HCT116 (cell line): ENCODE results near the gene EIF2B5. TPM values are rescaled to one million over a fixed set of nuclear protein-coding genes. Genes with fewer than 3 reads are reported as not detected.

Experiments
- ATAC-seq: fragments of 200-7000 bp; cut with Tn5 transposase; 2 replicates; pipeline ENCODE4 v1.9.1; 2020; ENCODE audit warnings: mild to moderate bottlenecking, moderate library complexity
- Bru-seq: library from RNA; stranded (reverse); fragments of 400-500 nt; gene quantifications from one replicate; lab custom pipeline; 2021; lab: Mats Ljungman, UMichigan
- BruChase-seq, 2 experiments: library from RNA; stranded (reverse); fragments of 400-500 nt; gene quantifications; one replicate each; lab custom pipeline; 2021; lab: Mats Ljungman, UMichigan
- BruUV-seq: library from RNA; stranded (reverse); fragments of 400-500 nt; replicated peaks from 2 replicates; lab custom pipeline; 2021; lab: Mats Ljungman, UMichigan
- CTCF ChIA-PET: fragments of 300-600 bp; sonication (Branson Sonifier 250); formaldehyde crosslinking; loops from one replicate; lab custom pipeline; 2021; ENCODE audit warnings: antibody characterized with exemption; lab: Charles Lee
- POLR2A ChIA-PET: fragments of 300-600, 350-600 bp; sonication (Branson Sonifier 250); formaldehyde crosslinking; loops from one replicate; lab custom pipeline; 2021; ENCODE audit warnings: antibody characterized with exemption; lab: Charles Lee
- RAD21 ChIA-PET, 2 experiments: fragments of 300-600 bp; sonication (Branson Sonifier 250); formaldehyde crosslinking; loops; one replicate each; lab custom pipeline; 2023; ENCODE audit warnings: low total read pairs in 2 of 2; ENCODE audit not compliant: uncharacterized antibody in 2 of 2, unreplicated experiment in 2 of 2, low non-redundant PET in 1 of 2; lab: Charles Lee
- DNase-seq: peaks from one replicate; pipeline ENCODE4 v3.0.0-alpha.2; 2010; ENCODE audit warnings: low read depth, low spot score
- H2AFZ ChIP-seq: fragments of 200-600 bp; shearing (Covaris generic), sonication (generic); 2 replicates; pipeline ENCODE4 v1.6.1; 2017; ENCODE audit warnings: low read depth, mixed run types, mixed read lengths, antibody characterized with exemption, low read length; ENCODE audit not compliant: poor library complexity, severe bottlenecking
- H3K27ac ChIP-seq: 2 replicates; pipeline ENCODE4 v1.5.1; 2012; ENCODE audit warnings: low read depth, low read length
- H3K27me3 ChIP-seq: fragments of 200-600 bp; sonication (generic); 2 replicates; pipeline ENCODE4 v1.6.1; 2016; ENCODE audit warnings: mixed run types, low read length, mixed read lengths; ENCODE audit not compliant: insufficient read depth
- H3K36me3 ChIP-seq, 2 experiments: fragments of 200-500 bp in 1 of 2; fragments of 200-600 bp in 1 of 2; sonication (Bioruptor generic) in 1 of 2; sonication (generic) in 1 of 2; 2 replicates each; pipeline versions ENCODE4 v1.5.1 to v1.6.1; 2014 to 2016; ENCODE audit warnings: low read length in 2 of 2, inconsistent platforms in 1 of 2, mixed read lengths in 1 of 2, mixed run types in 1 of 2; ENCODE audit not compliant: insufficient read depth in 2 of 2, control insufficient read depth in 1 of 2
- H3K4me1 ChIP-seq, 2 experiments: fragments of 200-600 bp in 1 of 2; sonication (generic) in 1 of 2; 2 replicates each; pipeline versions ENCODE4 v1.5.1 to v1.6.1; 2012 to 2017; ENCODE audit warnings: low read length in 2 of 2, inconsistent platforms in 1 of 2, mild to moderate bottlenecking in 1 of 2, mixed read lengths in 1 of 2, mixed run types in 1 of 2, moderate library complexity in 1 of 2; ENCODE audit not compliant: insufficient read depth in 2 of 2, control insufficient read depth in 1 of 2
- H3K4me2 ChIP-seq: fragments of 200-600 bp; sonication (generic); 2 replicates; pipeline ENCODE4 v1.6.1; 2017; ENCODE audit warnings: mixed run types, low read length, mixed read lengths
- H3K4me3 ChIP-seq, 2 experiments: fragments of 200-600 bp in 1 of 2; sonication (generic) in 1 of 2; replicated peaks in 1 of 2; 2 replicates each; pipeline ENCODE4 v1.5.1; 2011 to 2016; ENCODE audit warnings: low read length in 2 of 2, control low read depth in 1 of 2, low read depth in 1 of 2, mild to moderate bottlenecking in 1 of 2, mixed read lengths in 1 of 2, mixed run types in 1 of 2
- H3K79me2 ChIP-seq: fragments of 200-600 bp; sonication (generic); 2 replicates; pipeline ENCODE4 v1.6.1; 2017; ENCODE audit warnings: mild to moderate bottlenecking, mixed run types, low read length, moderate library complexity, mixed read lengths; ENCODE audit not compliant: insufficient read depth
- H3K9ac ChIP-seq: fragments of 200-600 bp; sonication (generic); 2 replicates; pipeline ENCODE4 v1.6.1; 2016; ENCODE audit warnings: low read length, mixed read lengths
- H3K9me2 ChIP-seq: fragments of 200-600 bp; sonication (generic), shearing (Covaris generic); 2 replicates; pipeline ENCODE4 v1.6.1; 2017; ENCODE audit warnings: mixed run types, mild to moderate bottlenecking, moderate library complexity; ENCODE audit not compliant: insufficient read depth
- H3K9me3 ChIP-seq, 2 experiments: fragments of 200-500 bp in 1 of 2; fragments of 200-600 bp in 1 of 2; sonication (Bioruptor generic) in 1 of 2; sonication (generic) in 1 of 2; 2 replicates each; pipeline ENCODE4 v1.6.1; 2014 to 2017; ENCODE audit warnings: low read length in 2 of 2, mixed read lengths in 2 of 2, inconsistent platforms in 1 of 2, low read depth in 1 of 2, mild to moderate bottlenecking in 1 of 2, mixed run types in 1 of 2, moderate library complexity in 1 of 2; ENCODE audit not compliant: control insufficient read depth in 1 of 2, insufficient read depth in 1 of 2
- H4K20me1 ChIP-seq: fragments of 200-600 bp; sonication (generic), shearing (Covaris generic); 2 replicates; pipeline ENCODE4 v1.6.1; 2017; ENCODE audit warnings: mixed run types, mild to moderate bottlenecking, moderate library complexity; ENCODE audit not compliant: insufficient read depth
- CEBPB ChIP-seq: IDR thresholded peaks from 2 replicates; pipeline ENCODE4 v1.6.1; 2012; ENCODE audit warnings: low read depth
- EGR1 ChIP-seq: IDR thresholded peaks from 2 replicates; pipeline ENCODE4 v1.6.1; 2012; ENCODE audit warnings: low read depth
- ELF1 ChIP-seq: IDR thresholded peaks from 2 replicates; pipeline ENCODE4 v1.6.1; 2012; ENCODE audit warnings: low read depth, borderline replicate concordance
- EZH2phosphoT487 ChIP-seq: fragments of 200-600 bp; IDR thresholded peaks from 2 replicates; pipeline ENCODE4 v1.6.1; 2018; ENCODE audit warnings: antibody characterized with exemption, borderline replicate concordance
- JUND ChIP-seq: IDR thresholded peaks from 2 replicates; pipeline ENCODE4 v1.6.1; 2012
- MAX ChIP-seq: IDR thresholded peaks from 2 replicates; pipeline ENCODE4 v1.6.1; 2012
- POLR2A ChIP-seq: IDR thresholded peaks from 2 replicates; pipeline ENCODE4 v1.7.0; 2011; ENCODE audit warnings: borderline replicate concordance; ENCODE audit not compliant: insufficient read depth, insufficient read length; ENCODE audit errors: extremely low read depth
- POLR2AphosphoS5 ChIP-seq: IDR thresholded peaks from 2 replicates; pipeline ENCODE4 v1.6.1; 2011; ENCODE audit warnings: mild to moderate bottlenecking, low read depth, low read length, moderate library complexity
- RAD21 ChIP-seq: IDR thresholded peaks from 2 replicates; pipeline ENCODE4 v1.6.1; 2012; ENCODE audit warnings: low read depth, mild to moderate bottlenecking
- SP1 ChIP-seq: IDR thresholded peaks from 2 replicates; pipeline ENCODE4 v1.6.1; 2012; ENCODE audit warnings: low read depth
- YY1 ChIP-seq: IDR thresholded peaks from 2 replicates; pipeline ENCODE4 v1.6.1; 2011; ENCODE audit warnings: low read length, low read depth, moderate library complexity, mild to moderate bottlenecking; ENCODE audit not compliant: insufficient replicate concordance; ENCODE audit errors: extremely low read depth
- ZBTB33 ChIP-seq: IDR thresholded peaks from 2 replicates; pipeline ENCODE4 v1.6.1; 2011; ENCODE audit warnings: mild to moderate bottlenecking, low read length, moderate library complexity; ENCODE audit not compliant: insufficient replicate concordance; ENCODE audit errors: extremely low read depth
- ZNF274 ChIP-seq: fragments of 200-500 bp; sonication (Bioruptor generic); IDR thresholded peaks from 2 replicates; pipeline ENCODE4 v1.6.1; 2014; ENCODE audit warnings: mild to moderate bottlenecking, low read depth, low read length, inconsistent platforms
- intact Hi-C: fragments of 100-400 bp; cut with micrococcal nuclease; formaldehyde crosslinking; loops from 2 replicates; pipeline ENCODE4 v1.10.0; 2022
- long read RNA-seq: library from polyadenylated mRNA; unstranded; transcript quantifications from one replicate; pipeline ENCODE4 v2.0.0, GENCODE V29; 2021; ENCODE audit not compliant: unreplicated experiment
- polyA plus RNA-seq: library from polyadenylated mRNA; unstranded; fragments of >200 nt; gene quantifications from 2 replicates; pipeline ENCODE4 v1.2.1, GENCODE V29; 2012; ENCODE audit warnings: missing spikeins
- total RNA-seq: library from RNA; stranded (reverse); gene quantifications from one replicate; pipeline ENCODE4 v1.2.1, GENCODE V29; 2021; ENCODE audit not compliant: unreplicated experiment
- TF ChIP-seq, protein P1 (sequence below): IDR thresholded peaks from 2 replicates; pipeline ENCODE4 v1.6.1; 2012; ENCODE audit warnings: low read depth
- TF ChIP-seq, protein P2 (sequence below), 3 experiments: fragments of 200-600 bp in 1 of 3; sonication (generic) in 1 of 3; IDR thresholded peaks in 2 of 3; conservative IDR thresholded peaks in 1 of 3; 2 replicates each; pipeline ENCODE4 v1.5.1; 2012 to 2017; ENCODE audit warnings: low read depth in 2 of 3, low read length in 2 of 3, antibody characterized with exemption in 1 of 3, borderline replicate concordance in 1 of 3, control low read depth in 1 of 3, mild to moderate bottlenecking in 1 of 3, mixed read lengths in 1 of 3, mixed run types in 1 of 3, moderate library complexity in 1 of 3; ENCODE audit not compliant: insufficient read depth in 1 of 3

The EIF2B5 gene
- total RNA-seq (50.3 TPM), Bru-seq, nascent RNA (percentile 89 among the genes with signal in this experiment), BruChase-seq, experiment 1, labeled RNA remaining after a 6-hour chase (percentile 92 among the genes with signal in this experiment), BruChase-seq, experiment 2, labeled RNA remaining after a 2-hour chase (percentile 93 among the genes with signal in this experiment)
- 37.1 and 41.4 TPM in 2 replicates for polyA plus RNA-seq
- long read RNA-seq, transcript EIF2B5-204 (15 exons, 2,850 nt), result minor isoform, 8 of 191 reads
- long read RNA-seq, transcript EIF2B5-201 (16 exons, 2,656 nt), result major isoform, 132 of 191 reads
- long read RNA-seq, partial matches to known transcripts, result 10 of 191 reads
- long read RNA-seq, other reads (novel, unspliced or antisense), result 38 of 191 reads

- H3K9ac ChIP-seq, result peak within 1 kb of the TSS; percentile 89
- peak within 1 kb of the TSS; percentile 71 for H3K27ac ChIP-seq
- ATAC-seq, result peak; percentile 79
- no peaks in the 10 kb centered on the region for H4K20me1 ChIP-seq
- intact Hi-C loops, result loop anchor here (2.0 kb wide), 1 partner anchor 39 kb away; the partner anchor contains the start of gene AP2M1
- ChIA-PET CTCF (interaction anchor here (0.9 to 1.8 kb wide), 2 partner anchors 9 to 238 kb away, joined by 3 to 6 read pairs; no protein-coding TSS in a partner anchor), POLR2A (interaction anchor here (1.2 to 1.4 kb wide), 4 partner anchors 10 to 46 kb away, joined by 3 to 7 read pairs (median 4); partner anchors contain the start of gene AP2M1), RAD21 (no interaction called here)
- no peaks in the 10 kb centered on the region for H3K27me3 ChIP-seq
- peak within 1 kb of the TSS; percentile 91 for H3K4me2 ChIP-seq
- peaks cover 9 to 31% of the 10 kb centered on the region in 2 experiments; a peak in 3 of 4 replicates for H3K4me1 ChIP-seq
- H3K9me3 ChIP-seq, result no peaks in the 10 kb centered on the region
- peak within 1 kb of the TSS; percentile 60 for H2AFZ ChIP-seq
- peak; percentile 89 for DNase-seq
- peaks cover 50% of the 10 kb centered on the region for H3K79me2 ChIP-seq
- no TSS peak for BruUV-seq
- H3K36me3 ChIP-seq, result peaks cover 5% of the 10 kb centered on the region in 2 experiments; a peak in 3 of 4 replicates
- H3K9me2 ChIP-seq, result no peaks in the 10 kb centered on the region
- H3K4me3 ChIP-seq, result peak within 1 kb of the TSS; percentile 89 to 91
- TF ChIP-seq MAX (peak; percentile 89), YY1 (peak; percentile 98), ELF1 (peak; percentile 98), POLR2A (peak; percentile 69), JUND (no peak), CEBPB (no peak), EZH2phosphoT487 (no peak), RAD21 (no peak), ZNF274 (no peak), POLR2AphosphoS5 (peak; percentile 90), SP1 (peak; percentile 86), EGR1 (peak; percentile 52; the same call in 1 of the 2 replicates), ZBTB33 (peak; percentile 88)
- TF ChIP-seq, protein P1, sequence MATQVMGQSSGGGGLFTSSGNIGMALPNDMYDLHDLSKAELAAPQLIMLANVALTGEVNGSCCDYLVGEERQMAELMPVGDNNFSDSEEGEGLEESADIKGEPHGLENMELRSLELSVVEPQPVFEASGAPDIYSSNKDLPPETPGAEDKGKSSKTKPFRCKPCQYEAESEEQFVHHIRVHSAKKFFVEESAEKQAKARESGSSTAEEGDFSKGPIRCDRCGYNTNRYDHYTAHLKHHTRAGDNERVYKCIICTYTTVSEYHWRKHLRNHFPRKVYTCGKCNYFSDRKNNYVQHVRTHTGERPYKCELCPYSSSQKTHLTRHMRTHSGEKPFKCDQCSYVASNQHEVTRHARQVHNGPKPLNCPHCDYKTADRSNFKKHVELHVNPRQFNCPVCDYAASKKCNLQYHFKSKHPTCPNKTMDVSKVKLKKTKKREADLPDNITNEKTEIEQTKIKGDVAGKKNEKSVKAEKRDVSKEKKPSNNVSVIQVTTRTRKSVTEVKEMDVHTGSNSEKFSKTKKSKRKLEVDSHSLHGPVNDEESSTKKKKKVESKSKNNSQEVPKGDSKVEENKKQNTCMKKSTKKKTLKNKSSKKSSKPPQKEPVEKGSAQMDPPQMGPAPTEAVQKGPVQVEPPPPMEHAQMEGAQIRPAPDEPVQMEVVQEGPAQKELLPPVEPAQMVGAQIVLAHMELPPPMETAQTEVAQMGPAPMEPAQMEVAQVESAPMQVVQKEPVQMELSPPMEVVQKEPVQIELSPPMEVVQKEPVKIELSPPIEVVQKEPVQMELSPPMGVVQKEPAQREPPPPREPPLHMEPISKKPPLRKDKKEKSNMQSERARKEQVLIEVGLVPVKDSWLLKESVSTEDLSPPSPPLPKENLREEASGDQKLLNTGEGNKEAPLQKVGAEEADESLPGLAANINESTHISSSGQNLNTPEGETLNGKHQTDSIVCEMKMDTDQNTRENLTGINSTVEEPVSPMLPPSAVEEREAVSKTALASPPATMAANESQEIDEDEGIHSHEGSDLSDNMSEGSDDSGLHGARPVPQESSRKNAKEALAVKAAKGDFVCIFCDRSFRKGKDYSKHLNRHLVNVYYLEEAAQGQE, result no peak
- TF ChIP-seq, protein P2, sequence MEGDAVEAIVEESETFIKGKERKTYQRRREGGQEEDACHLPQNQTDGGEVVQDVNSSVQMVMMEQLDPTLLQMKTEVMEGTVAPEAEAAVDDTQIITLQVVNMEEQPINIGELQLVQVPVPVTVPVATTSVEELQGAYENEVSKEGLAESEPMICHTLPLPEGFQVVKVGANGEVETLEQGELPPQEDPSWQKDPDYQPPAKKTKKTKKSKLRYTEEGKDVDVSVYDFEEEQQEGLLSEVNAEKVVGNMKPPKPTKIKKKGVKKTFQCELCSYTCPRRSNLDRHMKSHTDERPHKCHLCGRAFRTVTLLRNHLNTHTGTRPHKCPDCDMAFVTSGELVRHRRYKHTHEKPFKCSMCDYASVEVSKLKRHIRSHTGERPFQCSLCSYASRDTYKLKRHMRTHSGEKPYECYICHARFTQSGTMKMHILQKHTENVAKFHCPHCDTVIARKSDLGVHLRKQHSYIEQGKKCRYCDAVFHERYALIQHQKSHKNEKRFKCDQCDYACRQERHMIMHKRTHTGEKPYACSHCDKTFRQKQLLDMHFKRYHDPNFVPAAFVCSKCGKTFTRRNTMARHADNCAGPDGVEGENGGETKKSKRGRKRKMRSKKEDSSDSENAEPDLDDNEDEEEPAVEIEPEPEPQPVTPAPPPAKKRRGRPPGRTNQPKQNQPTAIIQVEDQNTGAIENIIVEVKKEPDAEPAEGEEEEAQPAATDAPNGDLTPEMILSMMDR (IDR thresholded peaks at IDR 0.05 in 2 of 3, conservative IDR thresholded peaks at IDR 0.05 in 1 of 3; ENCODE audit: borderline replicate concordance in 1 of 3, insufficient read depth in 1 of 3, low read depth in 2 of 3, low read length in 2 of 3), result peak in 1 of 3 experiments; percentile 41; a peak in 1 of 6 replicates
These were observed at the start of gene EIF2B5 for GRCh38 chr3:184135149-184135910. EIF2B5 (plus strand) TSS chr3:184135358; CDS start chr3:184135386, 28 bp downstream.
